ENCODE results near the gene TENT4A. TPM values are rescaled to one million over a fixed set of nuclear protein-coding genes. Genes with fewer than 3 reads are reported as not detected.

Gene TENT4A
- total RNA-seq, 1 experiment from 2014 or later, result 7.6 TPM

- DNase-seq (ENCODE audit: low spot score), result peak; percentile 92
Observed at GRCh38 chr5:6732634-6733410, 19.6 kb downstream of the TENT4A start.

- DNase-seq (ENCODE audit: low spot score), result no peak
Observed at GRCh38 chr5:6733411-6734242, 20.4 kb downstream of the TENT4A start.

GRCh38 chr5:6734243-6734700 is 21.0 kb downstream of the TENT4A start:
- DNase-seq (ENCODE audit: low spot score), result no peak

- DNase-seq (ENCODE audit: low spot score), result no peak
Observed at GRCh38 chr5:6734781-6735180, 21.5 kb downstream of the TENT4A start.

GRCh38 chr5:6736106-6736505 is 22.9 kb downstream of the TENT4A start:
- no peak for DNase-seq (ENCODE audit: low spot score)

- DNase-seq (ENCODE audit: low spot score), result no peak
Observed at GRCh38 chr5:6736524-6737042, 23.4 kb downstream of the TENT4A start.

GRCh38 chr5:6737043-6737941 is 24.1 kb downstream of the TENT4A start:
- DNase-seq (ENCODE audit: low spot score), result no peak

GRCh38 chr5:6739603-6740002 is 26.4 kb downstream of the TENT4A start:
- DNase-seq (ENCODE audit: low spot score), result no peak

- no peak for DNase-seq (ENCODE audit: low spot score)
Observed at GRCh38 chr5:6740586-6741150, 27.4 kb downstream of the TENT4A start.

- DNase-seq (ENCODE audit: low spot score), result no peak
Observed at GRCh38 chr5:6742081-6742758, 29.0 kb downstream of the TENT4A start.

- no peak for DNase-seq (ENCODE audit: low spot score)
Observed at GRCh38 chr5:6743161-6743560, 29.9 kb downstream of the TENT4A start.

GRCh38 chr5:6744841-6745705 is 31.8 kb downstream of the TENT4A start:
- DNase-seq (ENCODE audit: low spot score), result no peak

GRCh38 chr5:6745706-6746222 is 32.5 kb downstream of the TENT4A start:
- peak; percentile 62 for DNase-seq (ENCODE audit: low spot score)

GRCh38 chr5:6746244-6746643 is 33.0 kb downstream of the TENT4A start:
- DNase-seq (ENCODE audit: low spot score), result no peak

GRCh38 chr5:6747103-6747502 is 33.9 kb downstream of the TENT4A start:
- no peak for DNase-seq (ENCODE audit: low spot score)

GRCh38 chr5:6748142-6748541 is 34.9 kb downstream of the TENT4A start:
- DNase-seq (ENCODE audit: low spot score), result no peak

- no peak for DNase-seq (ENCODE audit: low spot score)
Observed at GRCh38 chr5:6749026-6749716, 35.9 kb downstream of the TENT4A start.

GRCh38 chr5:6750142-6750840 is 37.1 kb downstream of the TENT4A start:
- DNase-seq (ENCODE audit: low spot score), result no peak

All from A172 (cell line).